ENCODE measurements around the gene PDLIM4.

The PDLIM4 gene

DNA sequence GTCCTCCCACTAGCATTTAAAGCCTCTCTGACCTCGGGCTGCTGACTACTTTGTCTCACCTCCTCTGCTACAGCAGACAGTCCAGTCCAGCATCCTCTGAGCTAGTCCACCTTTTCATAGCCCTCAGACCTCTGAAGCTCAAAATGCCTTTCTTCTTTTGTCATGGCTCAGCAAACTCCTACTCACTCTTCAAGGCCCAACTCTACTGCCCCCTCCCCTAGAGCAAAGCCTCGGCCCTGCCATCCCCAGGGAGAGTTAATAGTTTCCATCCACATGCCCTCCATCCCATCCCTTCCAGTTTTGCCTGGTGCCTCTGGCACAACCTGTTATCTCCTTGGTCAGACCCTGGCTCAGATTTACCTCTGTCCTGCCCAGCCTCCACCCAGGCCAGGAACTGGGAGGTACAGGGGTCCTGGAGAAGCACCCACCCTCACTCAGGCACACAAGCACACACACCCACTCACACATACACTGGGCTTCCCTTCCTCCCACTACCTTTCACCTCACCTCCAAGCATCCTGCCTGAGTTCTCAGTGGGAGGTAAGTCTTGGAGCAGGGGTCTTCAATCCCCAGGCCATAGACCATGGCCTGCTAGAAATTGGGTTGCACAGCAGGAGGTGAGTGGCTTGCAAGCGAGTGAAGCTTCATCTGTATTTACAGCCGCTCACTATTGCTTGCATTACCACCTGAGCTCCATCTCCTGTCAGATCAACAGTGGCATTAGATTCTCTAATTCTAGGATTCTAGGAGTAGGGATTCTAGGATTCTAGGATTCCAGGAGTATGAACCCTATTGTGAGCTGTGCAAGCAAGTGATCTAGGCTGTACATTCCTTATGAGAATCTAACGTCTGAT is 18.1 kb downstream of the PDLIM4 start:
- no peak overlapping the region for H3K27ac ChIP-seq
- H3K27me3 ChIP-seq (ENCODE audit: insufficient read depth, low read depth, severe bottlenecking) = no peaks in the 10 kb centered on the region
- no peak overlapping the region for H3K4me3 ChIP-seq (ENCODE audit: low read depth, low read length)
- TF ChIP-seq, protein P1, sequence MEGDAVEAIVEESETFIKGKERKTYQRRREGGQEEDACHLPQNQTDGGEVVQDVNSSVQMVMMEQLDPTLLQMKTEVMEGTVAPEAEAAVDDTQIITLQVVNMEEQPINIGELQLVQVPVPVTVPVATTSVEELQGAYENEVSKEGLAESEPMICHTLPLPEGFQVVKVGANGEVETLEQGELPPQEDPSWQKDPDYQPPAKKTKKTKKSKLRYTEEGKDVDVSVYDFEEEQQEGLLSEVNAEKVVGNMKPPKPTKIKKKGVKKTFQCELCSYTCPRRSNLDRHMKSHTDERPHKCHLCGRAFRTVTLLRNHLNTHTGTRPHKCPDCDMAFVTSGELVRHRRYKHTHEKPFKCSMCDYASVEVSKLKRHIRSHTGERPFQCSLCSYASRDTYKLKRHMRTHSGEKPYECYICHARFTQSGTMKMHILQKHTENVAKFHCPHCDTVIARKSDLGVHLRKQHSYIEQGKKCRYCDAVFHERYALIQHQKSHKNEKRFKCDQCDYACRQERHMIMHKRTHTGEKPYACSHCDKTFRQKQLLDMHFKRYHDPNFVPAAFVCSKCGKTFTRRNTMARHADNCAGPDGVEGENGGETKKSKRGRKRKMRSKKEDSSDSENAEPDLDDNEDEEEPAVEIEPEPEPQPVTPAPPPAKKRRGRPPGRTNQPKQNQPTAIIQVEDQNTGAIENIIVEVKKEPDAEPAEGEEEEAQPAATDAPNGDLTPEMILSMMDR (IDR thresholded peaks at IDR 0.05; ENCODE audit: low read depth, low read length) = no peak
- DNase-seq = no peak
- H3K36me3 ChIP-seq = no peaks in the 10 kb centered on the region
- H3K9me3 ChIP-seq (ENCODE audit: severe bottlenecking) = no peaks in the 10 kb centered on the region

DNA sequence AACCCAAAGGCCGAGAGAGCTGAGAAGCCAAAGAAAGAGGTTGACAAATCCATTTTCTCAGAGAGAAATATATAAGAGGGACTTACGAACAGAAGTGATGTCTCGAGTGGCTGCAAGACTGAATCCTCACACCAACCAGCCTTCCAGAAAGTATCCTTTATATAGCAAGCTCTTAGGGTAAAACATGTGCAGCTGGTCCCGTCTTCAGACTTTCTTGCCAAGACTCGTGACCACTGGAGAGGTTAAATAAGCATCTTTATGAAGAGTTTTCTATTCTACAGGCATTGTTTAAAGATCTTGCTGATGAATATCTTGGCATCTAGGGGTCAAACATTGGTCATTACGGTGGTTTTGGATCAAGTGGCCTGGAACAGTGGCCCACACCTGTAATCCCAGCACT is 19.8 kb downstream of the PDLIM4 start:
- H3K36me3 ChIP-seq = no peaks in the 10 kb centered on the region

DNA sequence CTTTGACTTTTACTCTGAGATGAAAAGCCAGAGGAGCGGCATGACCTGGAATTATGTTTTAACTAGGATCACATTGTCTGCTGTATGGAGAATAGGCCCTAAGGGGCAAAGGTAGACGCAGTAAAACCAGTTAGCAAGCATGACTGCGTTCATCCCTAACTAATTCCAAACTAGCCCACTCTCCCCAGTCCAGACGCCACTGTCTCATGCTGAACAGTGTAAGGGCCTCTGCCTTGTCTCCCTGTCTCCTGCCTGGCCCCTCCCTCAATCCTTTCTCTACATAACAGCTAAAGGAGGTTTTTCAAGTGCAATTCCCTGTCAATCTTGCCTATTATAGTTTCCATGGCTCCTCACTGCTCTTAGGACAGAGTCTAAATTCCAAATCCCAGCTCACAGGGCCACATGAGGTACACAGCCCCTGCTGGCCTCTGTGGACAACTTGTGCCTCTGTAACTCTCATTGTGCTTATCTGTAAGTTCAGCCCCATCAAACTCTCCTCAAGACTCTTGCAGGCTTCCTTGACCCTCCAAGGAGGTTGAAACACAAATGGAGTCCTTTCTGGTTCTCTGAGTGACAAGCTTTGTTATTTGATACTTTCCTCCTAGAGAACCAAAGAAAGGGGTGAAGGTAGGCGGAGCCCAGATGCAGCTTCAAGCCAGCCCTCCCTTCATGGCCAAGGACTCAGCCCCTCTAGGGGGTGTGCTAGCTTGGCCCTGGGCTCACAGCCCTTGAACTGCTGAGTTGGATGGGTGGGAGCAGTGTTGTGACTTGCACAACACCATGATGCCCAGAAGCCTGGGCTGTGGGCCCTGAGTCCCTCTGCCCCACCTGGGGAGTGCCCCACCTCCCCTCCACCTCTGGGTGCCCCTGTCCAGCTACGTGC is 20.7 kb downstream of the PDLIM4 start:
- Histone ChIP-seq H3K27ac (no peak overlapping the region), H3K4me3 (ENCODE audit: low read depth, low read length) (no peak overlapping the region), H3K9me3 (ENCODE audit: severe bottlenecking) (no peaks in the 10 kb centered on the region), H3K27me3 (ENCODE audit: insufficient read depth, low read depth, severe bottlenecking) (no peaks in the 10 kb centered on the region), H3K36me3 (no peaks in the 10 kb centered on the region)
- TF ChIP-seq, protein P1 (IDR thresholded peaks at IDR 0.05; ENCODE audit: low read depth, low read length) = no peak
- DNase-seq = no peak

More for the DNA sequence above, 19.8 kb downstream of the PDLIM4 start:
- Histone ChIP-seq H3K4me3 (ENCODE audit: low read depth, low read length) (no peak overlapping the region), H3K27me3 (ENCODE audit: insufficient read depth, low read depth, severe bottlenecking) (no peaks in the 10 kb centered on the region), H3K27ac (no peak overlapping the region), H3K9me3 (ENCODE audit: severe bottlenecking) (no peaks in the 10 kb centered on the region)
- no peak for DNase-seq
- TF ChIP-seq, protein P1 (IDR thresholded peaks at IDR 0.05; ENCODE audit: low read depth, low read length) = no peak

DNA sequence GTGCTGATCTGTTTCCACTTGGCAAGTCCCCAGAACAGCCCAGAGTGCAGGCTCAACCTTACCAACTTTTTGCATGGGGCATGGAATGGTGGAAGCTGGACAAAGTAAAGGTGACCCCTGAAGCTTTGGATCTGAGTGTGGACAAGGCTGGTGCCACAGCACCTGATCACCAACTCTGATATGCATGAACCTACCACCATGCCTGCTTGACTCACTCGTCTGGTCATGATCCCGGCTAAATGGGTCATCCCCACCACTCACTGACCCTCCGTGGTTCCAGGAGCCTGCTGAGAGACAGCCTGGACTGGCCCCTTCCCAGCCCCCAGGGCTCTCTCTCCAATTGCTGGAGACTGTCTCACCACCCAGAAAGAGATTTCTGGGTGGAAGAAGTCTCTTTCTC is 22.3 kb downstream of the PDLIM4 start:
- Histone ChIP-seq H3K27me3 (ENCODE audit: insufficient read depth, low read depth, severe bottlenecking) (no peaks in the 10 kb centered on the region), H3K36me3 (no peaks in the 10 kb centered on the region), H3K9me3 (ENCODE audit: severe bottlenecking) (no peaks in the 10 kb centered on the region), H3K27ac (no peak overlapping the region), H3K4me3 (ENCODE audit: low read depth, low read length) (no peak overlapping the region)
- DNase-seq = no peak
- TF ChIP-seq, protein P1 (IDR thresholded peaks at IDR 0.05; ENCODE audit: low read depth, low read length) = no peak

DNA sequence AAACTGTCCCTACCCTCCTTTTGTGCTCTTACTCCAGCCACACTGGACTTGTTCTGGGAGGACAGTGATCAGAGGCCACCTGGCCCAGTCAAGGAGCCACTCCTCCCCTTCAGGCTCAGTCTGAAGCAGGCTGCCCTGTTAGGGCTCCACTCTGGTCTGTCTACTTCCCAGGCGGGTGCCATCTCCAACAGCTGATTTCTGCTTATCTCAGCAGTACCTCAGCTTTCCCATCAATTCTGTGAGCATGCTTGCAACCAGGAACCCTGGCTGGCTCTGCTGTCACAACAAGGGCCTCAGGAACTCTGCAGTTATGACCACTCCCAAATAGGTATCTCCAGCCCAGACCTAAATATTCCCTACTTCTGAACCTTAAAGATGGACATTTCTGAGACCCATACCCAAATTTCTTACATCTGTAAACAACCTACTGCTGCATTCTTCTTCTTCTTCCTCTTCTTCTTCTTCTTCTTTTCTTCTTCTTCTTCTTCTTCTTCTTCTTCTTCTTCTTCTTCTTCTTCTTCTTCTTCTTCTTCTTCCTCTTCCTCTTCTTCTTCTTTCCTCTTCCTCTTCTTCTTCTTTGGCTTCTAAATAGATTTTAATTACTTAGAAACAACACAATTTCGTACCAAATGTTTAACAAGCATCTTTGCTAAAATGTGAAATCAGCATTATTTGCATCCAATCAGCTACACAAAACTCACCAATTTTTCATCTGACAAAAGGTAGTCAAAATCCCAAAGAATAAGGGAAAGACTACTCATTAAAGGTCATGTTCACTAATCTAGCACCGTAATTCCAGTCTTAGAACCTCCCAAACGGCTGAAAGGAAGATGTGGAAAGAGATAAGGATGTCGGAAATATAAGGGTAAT is 23.1 kb downstream of the PDLIM4 start:
- TF ChIP-seq, protein P1 (IDR thresholded peaks at IDR 0.05; ENCODE audit: low read depth, low read length) = no peak
- H3K27ac ChIP-seq = no peak overlapping the region
- DNase-seq = no peak

More for the DNA sequence above, 23.1 kb downstream of the PDLIM4 start:
- H3K36me3 ChIP-seq = no peaks in the 10 kb centered on the region
- H3K27me3 ChIP-seq (ENCODE audit: insufficient read depth, low read depth, severe bottlenecking) = no peaks in the 10 kb centered on the region
- no peaks in the 10 kb centered on the region for H3K9me3 ChIP-seq (ENCODE audit: severe bottlenecking)
- H3K4me3 ChIP-seq (ENCODE audit: low read depth, low read length) = no peak overlapping the region

Measured in WERI-Rb-1 (cell line).